ENCODE data around the gene PPP1R1B. TPM values are rescaled to one million over a fixed set of nuclear protein-coding genes. Genes with fewer than 3 reads are reported as not detected.

The PPP1R1B gene
- polyA plus RNA-seq, 2 donors: 0.43 to 1.2 TPM

DNA sequence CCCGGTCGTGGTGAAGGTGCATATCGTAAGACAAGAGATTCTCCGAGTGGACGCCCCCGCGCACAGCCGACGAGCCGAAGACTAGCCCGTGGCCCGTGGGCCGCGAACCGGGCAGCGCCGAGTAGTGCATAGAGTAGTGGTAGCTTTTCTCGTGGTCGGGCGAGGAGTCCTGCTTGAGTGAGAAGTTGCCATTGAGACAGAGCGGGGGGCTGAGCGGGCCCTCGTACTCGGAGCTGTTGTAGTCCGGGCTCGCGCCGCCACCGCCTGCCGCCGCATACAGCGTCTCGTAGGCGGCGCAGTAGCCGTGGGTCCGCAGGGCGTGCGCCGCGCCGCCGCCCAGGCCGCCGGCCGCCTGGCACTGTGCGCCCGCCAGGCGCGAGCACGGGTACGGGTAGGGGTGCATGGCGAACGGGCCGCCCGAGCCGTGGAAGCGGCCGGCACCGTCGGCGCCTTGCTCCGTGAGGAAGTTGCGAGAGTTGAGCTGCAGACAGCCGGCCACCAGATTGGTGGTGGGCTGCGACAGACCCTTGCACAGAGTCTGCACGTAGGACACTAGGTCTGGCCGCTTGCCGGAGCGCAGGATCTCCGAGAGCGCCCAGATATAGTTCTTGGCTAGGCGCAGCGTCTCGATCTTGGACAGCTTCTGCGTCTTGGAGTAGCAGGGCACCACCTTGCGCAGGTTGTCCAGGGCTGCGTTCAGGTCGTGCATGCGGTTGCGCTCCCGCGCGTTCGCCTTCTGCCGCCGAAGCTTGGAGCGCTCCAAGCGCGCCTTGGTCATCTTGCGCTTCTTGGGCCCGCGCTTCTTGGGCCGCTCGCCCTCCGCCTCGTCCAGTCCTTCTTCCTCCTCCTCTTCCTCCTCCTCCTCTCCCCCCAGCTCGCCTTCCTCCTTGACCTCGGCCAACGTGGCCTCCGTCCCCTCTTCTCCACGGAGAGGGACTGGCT is 21.0 kb upstream of the PPP1R1B start:
- Histone ChIP-seq H3K27me3 (ENCODE audit: control insufficient read depth in 1 of 2, insufficient read depth in 2 of 2, low read length in 2 of 2) (peaks cover 2 to 32% of the 10 kb centered on the region in 2 donors), H3K27ac (ENCODE audit: low read depth in 2 of 2, low read length in 1 of 2) (no peak overlapping the region), H3K9me3 (ENCODE audit: control insufficient read depth in 2 of 2, insufficient read depth in 1 of 2, low read depth in 1 of 2, low read length in 1 of 2) (peaks cover 0 to 2% of the 10 kb centered on the region in 2 donors), H3K36me3 (ENCODE audit: control insufficient read depth in 2 of 2, insufficient read depth in 2 of 2, low read length in 1 of 2) (no peaks in the 10 kb centered on the region), H3K4me1 (ENCODE audit: control insufficient read depth in 2 of 2, insufficient read depth in 2 of 2, low read length in 1 of 2) (peaks cover 11 to 16% of the 10 kb centered on the region in 2 donors), H3K4me3 (ENCODE audit: low read depth in 1 of 2, low read length in 2 of 2) (peak overlapping the region in 1 of 2 donors; percentile 23)
- 2% methylated on average over 101 to 102 of the region's 102 CpGs for WGBS, 2 donors

DNA sequence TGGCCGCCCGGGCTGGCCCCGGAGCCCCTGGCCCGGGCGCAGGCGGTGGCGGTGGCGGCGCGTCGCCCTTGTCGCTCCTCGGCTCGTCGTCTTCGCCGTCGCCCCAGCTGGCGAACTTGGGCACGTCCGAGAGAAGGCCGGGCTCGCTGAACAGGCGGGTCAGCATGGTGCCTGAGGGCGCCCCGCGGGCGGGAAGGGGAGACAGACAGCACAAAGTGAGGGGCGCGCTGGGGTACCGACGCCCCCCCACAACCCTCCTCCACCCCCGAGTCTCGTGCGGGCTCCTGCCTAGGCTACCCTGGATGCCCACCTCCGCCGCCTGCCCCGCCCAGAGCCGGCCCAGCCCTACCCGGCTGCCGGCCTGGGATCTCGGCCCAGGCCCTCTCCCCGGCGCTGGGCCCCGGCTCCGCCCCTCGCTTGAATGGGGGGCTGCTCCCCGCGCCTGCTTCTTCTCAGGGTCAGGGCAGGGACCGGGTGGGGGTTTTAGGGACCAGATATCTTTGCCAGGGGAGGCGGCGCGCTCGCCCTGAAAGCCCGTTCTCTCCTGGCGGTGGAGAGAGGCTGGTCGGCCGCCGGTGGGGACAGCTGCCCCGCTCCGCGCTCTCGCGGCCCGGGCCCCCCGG is 20.2 kb upstream of the PPP1R1B start:
- Histone ChIP-seq H3K27me3 (ENCODE audit: control insufficient read depth in 1 of 2, insufficient read depth in 2 of 2, low read length in 2 of 2) (peaks cover 2 to 30% of the 10 kb centered on the region in 2 donors), H3K4me3 (ENCODE audit: low read depth in 1 of 2, low read length in 2 of 2) (peak overlapping the region in 1 of 2 donors; percentile 23)
- WGBS, 2 donors: 1 to 2% methylated on average over 44 to 66 of the region's 66 CpGs

DNA sequence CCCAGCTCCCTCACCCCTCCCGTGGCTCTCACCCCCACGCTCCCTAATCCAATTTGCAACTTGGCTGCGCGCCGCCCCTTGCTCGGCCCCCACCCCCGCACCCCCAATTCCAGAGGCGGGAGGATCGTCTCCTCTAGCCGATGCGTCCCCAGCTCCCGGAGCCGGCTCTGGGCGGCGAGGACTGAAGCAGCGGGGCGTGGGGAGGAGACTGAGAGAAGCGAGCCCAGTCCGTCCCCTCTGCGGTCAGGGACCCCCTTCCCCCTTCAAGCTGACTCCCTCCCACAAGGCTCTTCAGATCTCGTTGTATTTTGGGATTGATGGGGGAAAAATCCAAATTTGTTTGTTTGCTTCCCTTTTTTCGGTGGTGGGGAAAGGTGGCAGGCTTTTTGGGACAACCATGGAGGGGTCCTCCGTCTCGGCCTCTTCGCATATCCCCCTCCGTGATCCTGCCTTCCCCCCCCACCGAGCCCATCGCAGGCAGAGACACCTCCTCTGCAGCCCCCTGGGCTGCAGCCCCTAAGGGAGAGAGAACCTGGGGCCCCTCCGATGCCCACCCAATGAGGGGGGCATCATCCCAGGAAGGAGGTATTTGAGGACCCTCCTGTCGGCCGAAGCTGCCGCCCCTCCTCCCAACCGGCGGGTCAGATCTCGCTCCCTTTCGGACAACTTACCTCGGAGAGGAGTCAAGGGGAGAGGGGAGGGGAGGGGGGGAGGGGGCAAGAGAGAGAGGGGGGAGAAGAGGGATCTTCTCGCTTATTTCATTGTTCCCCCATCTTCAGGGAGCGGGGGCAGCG is 19.5 kb upstream of the PPP1R1B start:
- H3K27me3 ChIP-seq (ENCODE audit: control insufficient read depth in 1 of 2, insufficient read depth in 2 of 2, low read length in 2 of 2): peaks cover 2 to 30% of the 10 kb centered on the region in 2 donors
- WGBS, 2 donors: 2 to 3% methylated on average over 34 to 40 of the region's 40 CpGs
- peaks cover 0 to 2% of the 10 kb centered on the region in 2 donors for H3K9me3 ChIP-seq (ENCODE audit: control insufficient read depth in 2 of 2, insufficient read depth in 1 of 2, low read depth in 1 of 2, low read length in 1 of 2)
- no peaks in the 10 kb centered on the region for H3K36me3 ChIP-seq (ENCODE audit: control insufficient read depth in 2 of 2, insufficient read depth in 2 of 2, low read length in 1 of 2)
- H3K27ac ChIP-seq (ENCODE audit: low read depth in 2 of 2, low read length in 1 of 2): no peak overlapping the region
- peaks cover 11 to 16% of the 10 kb centered on the region in 2 donors for H3K4me1 ChIP-seq (ENCODE audit: control insufficient read depth in 2 of 2, insufficient read depth in 2 of 2, low read length in 1 of 2)
- peak overlapping the region in 1 of 2 donors; percentile 23 for H3K4me3 ChIP-seq (ENCODE audit: low read depth in 1 of 2, low read length in 2 of 2)

More for the DNA sequence above, 20.2 kb upstream of the PPP1R1B start:
- Histone ChIP-seq H3K4me1 (ENCODE audit: control insufficient read depth in 2 of 2, insufficient read depth in 2 of 2, low read length in 1 of 2) (peaks cover 11 to 16% of the 10 kb centered on the region in 2 donors), H3K27ac (ENCODE audit: low read depth in 2 of 2, low read length in 1 of 2) (no peak overlapping the region), H3K36me3 (ENCODE audit: control insufficient read depth in 2 of 2, insufficient read depth in 2 of 2, low read length in 1 of 2) (no peaks in the 10 kb centered on the region), H3K9me3 (ENCODE audit: control insufficient read depth in 2 of 2, insufficient read depth in 1 of 2, low read depth in 1 of 2, low read length in 1 of 2) (peaks cover 0 to 2% of the 10 kb centered on the region in 2 donors)

DNA sequence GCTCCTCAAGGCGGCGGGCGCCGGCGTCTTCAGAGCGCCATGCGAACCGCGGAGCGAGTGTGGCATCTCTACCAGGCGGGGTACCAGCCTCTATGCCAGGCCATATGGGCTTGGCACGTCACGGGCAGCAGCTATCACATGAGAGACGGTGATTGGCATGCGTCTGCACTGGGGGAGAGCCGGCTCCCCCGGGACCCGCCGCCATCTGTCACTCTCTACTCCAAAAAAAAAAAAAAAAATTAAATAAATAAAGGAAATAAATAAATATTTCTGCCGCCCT is 19.0 kb upstream of the PPP1R1B start, which contains the start of gene NEUROD2:
TSS of gene NEUROD2 (minus strand) at position 70 of the 280 bp plus-strand sequence. CDS start 1,321 bp downstream, outside the sequence.
- 5 to 9% methylated on average over 20 of the region's 20 CpGs for WGBS, 2 donors
- Histone ChIP-seq H3K9me3 (ENCODE audit: control insufficient read depth in 2 of 2, insufficient read depth in 1 of 2, low read depth in 1 of 2, low read length in 1 of 2) (peaks cover 0 to 2% of the 10 kb centered on the region in 2 donors), H3K27ac (ENCODE audit: low read depth in 2 of 2, low read length in 1 of 2) (no peak within 1 kb of the TSS), H3K27me3 (ENCODE audit: control insufficient read depth in 1 of 2, insufficient read depth in 2 of 2, low read length in 2 of 2) (peaks cover 2 to 30% of the 10 kb centered on the region in 2 donors), H3K36me3 (ENCODE audit: control insufficient read depth in 2 of 2, insufficient read depth in 2 of 2, low read length in 1 of 2) (no peaks in the 10 kb centered on the region), H3K4me1 (ENCODE audit: control insufficient read depth in 2 of 2, insufficient read depth in 2 of 2, low read length in 1 of 2) (peaks cover 11 to 16% of the 10 kb centered on the region in 2 donors), H3K4me3 (ENCODE audit: low read depth in 1 of 2, low read length in 2 of 2) (peak within 1 kb of the TSS in 1 of 2 donors; percentile 23)

DNA sequence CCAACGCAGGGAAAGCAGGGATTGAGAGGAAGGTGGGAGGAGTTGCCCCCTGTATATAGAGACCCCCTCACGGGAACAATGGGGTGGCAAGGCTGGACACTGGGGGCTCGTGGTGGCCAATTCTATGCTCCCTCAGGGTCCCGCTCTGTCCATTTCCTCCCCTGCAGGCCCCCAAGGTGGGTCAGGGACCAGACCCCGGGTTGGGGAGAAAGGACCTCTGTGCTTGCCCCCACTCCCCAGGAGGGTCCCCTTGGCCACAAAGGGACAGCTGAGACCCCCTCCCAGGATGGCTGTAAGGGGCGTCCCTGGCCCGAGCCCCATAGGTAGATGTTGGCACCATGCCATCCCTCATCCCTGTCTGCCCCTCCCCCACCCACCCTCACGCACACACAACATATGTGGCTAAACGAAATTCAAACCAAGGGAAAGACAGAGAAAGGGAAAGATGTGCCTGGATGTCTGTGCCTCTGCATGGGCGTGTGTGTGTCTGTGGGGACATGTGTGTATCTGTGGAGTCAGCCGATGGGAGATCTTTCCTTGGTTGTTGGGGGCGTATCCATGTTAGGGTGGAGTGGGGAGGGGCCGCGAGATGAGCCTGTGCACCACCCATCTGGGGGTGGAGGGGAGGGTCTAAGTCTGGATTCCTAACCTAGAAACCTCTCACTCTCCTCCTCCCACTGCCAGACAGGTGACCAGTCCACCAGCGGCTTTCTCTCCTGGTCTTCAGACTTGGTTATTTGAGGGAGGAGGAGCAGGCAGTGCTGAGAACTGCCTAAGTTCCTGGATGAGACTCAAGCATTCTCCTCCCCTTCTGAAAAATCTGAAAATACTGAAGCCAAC is 18.4 kb upstream of the PPP1R1B start:
- peaks cover 11 to 16% of the 10 kb centered on the region in 2 donors for H3K4me1 ChIP-seq (ENCODE audit: control insufficient read depth in 2 of 2, insufficient read depth in 2 of 2, low read length in 1 of 2)
- H3K27me3 ChIP-seq (ENCODE audit: control insufficient read depth in 1 of 2, insufficient read depth in 2 of 2, low read length in 2 of 2): peaks cover 2 to 30% of the 10 kb centered on the region in 2 donors
- H3K9me3 ChIP-seq (ENCODE audit: control insufficient read depth in 2 of 2, insufficient read depth in 1 of 2, low read depth in 1 of 2, low read length in 1 of 2): peaks cover 0 to 2% of the 10 kb centered on the region in 2 donors
- 15 to 19% methylated on average over 15 of the region's 15 CpGs for WGBS, 2 donors
- H3K27ac ChIP-seq (ENCODE audit: low read depth in 2 of 2, low read length in 1 of 2): no peak overlapping the region
- H3K36me3 ChIP-seq (ENCODE audit: control insufficient read depth in 2 of 2, insufficient read depth in 2 of 2, low read length in 1 of 2): no peaks in the 10 kb centered on the region
- no peak overlapping the region for H3K4me3 ChIP-seq (ENCODE audit: low read depth in 1 of 2, low read length in 2 of 2)

DNA sequence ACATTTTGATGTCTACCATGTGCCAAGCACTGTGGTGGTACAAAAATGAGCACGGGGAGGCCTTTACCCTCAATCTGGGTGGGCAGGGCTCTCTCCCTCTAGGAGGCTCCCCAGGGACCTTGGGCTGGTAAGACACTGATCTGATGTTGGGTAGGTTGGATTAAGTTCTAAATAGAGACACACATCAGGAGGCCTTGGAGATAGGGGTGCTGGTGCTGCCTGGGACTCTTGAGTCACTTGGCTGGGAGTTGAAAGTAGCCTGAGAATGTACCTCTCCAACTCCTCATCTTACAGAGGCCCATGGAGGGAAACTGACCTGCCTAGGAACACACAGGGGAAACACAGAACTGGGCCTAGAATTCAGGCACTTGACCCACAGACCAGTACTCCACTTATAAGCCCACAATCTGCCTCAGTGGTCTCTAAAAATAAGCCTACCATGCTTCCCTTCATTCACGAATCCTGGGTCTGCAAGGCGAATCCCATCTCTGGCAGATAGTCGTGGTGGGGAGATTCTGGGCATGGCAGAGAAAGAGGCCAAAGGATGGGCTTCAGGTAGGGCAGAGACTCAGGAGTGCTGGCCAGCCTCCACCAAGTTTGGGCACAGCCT is 17.2 kb upstream of the PPP1R1B start:
- Histone ChIP-seq H3K36me3 (ENCODE audit: control insufficient read depth in 2 of 2, insufficient read depth in 2 of 2, low read length in 1 of 2) (no peaks in the 10 kb centered on the region), H3K4me1 (ENCODE audit: control insufficient read depth in 2 of 2, insufficient read depth in 2 of 2, low read length in 1 of 2) (peaks cover 9 to 16% of the 10 kb centered on the region in 2 donors), H3K27me3 (ENCODE audit: control insufficient read depth in 1 of 2, insufficient read depth in 2 of 2, low read length in 2 of 2) (peaks cover 2 to 23% of the 10 kb centered on the region in 2 donors), H3K27ac (ENCODE audit: low read depth in 2 of 2, low read length in 1 of 2) (no peak overlapping the region), H3K4me3 (ENCODE audit: low read depth in 1 of 2, low read length in 2 of 2) (no peak overlapping the region), H3K9me3 (ENCODE audit: control insufficient read depth in 2 of 2, insufficient read depth in 1 of 2, low read depth in 1 of 2, low read length in 1 of 2) (peaks cover 0 to 2% of the 10 kb centered on the region in 2 donors)
- 85 to 89% methylated on average over 4 of the region's 4 CpGs for WGBS, 2 donors

DNA sequence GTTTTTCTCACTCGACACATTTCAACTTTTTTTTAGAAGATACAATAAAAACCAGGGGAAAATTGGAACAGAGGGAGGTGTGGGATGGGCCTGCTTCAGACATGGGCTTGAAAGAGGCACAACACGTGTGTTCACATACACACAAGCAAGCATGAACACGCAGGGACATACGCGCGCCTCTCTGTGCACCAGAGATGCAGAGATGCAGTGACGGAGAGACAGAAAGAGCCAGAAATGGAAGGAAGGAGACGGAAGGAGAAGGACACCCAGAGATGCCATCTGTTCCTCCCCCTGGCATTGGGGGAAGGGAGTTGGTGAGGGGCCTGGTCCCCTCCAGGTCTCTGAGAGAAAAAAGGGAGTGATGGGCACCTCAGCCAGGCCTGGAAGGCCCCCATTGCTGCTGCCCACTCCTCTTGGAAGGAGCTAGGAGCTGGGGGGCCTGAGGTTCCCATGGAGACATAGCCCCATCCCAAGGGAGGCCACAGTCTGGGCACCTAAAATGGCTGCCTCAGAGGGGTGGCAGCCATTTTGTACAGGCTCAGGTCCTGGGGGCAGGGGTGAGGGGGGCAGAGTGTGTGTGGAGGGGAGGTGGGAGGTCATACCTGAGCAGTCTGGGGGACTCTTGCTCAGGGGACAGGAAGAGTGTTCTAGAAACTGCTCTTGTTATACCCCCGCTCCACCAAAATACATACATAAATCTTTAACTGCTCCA is 15.2 kb upstream of the PPP1R1B start:
- Histone ChIP-seq H3K9me3 (ENCODE audit: control insufficient read depth in 2 of 2, insufficient read depth in 1 of 2, low read depth in 1 of 2, low read length in 1 of 2) (no peaks in the 10 kb centered on the region), H3K27me3 (ENCODE audit: control insufficient read depth in 1 of 2, insufficient read depth in 2 of 2, low read length in 2 of 2) (peaks cover 2 to 9% of the 10 kb centered on the region in 2 donors), H3K4me1 (ENCODE audit: control insufficient read depth in 2 of 2, insufficient read depth in 2 of 2, low read length in 1 of 2) (peaks cover 0 to 3% of the 10 kb centered on the region in 2 donors), H3K36me3 (ENCODE audit: control insufficient read depth in 2 of 2, insufficient read depth in 2 of 2, low read length in 1 of 2) (no peaks in the 10 kb centered on the region), H3K4me3 (ENCODE audit: low read depth in 1 of 2, low read length in 2 of 2) (no peak overlapping the region), H3K27ac (ENCODE audit: low read depth in 2 of 2, low read length in 1 of 2) (no peak overlapping the region)
- WGBS, 2 donors: 56 to 68% methylated on average over 9 of the region's 9 CpGs

DNA sequence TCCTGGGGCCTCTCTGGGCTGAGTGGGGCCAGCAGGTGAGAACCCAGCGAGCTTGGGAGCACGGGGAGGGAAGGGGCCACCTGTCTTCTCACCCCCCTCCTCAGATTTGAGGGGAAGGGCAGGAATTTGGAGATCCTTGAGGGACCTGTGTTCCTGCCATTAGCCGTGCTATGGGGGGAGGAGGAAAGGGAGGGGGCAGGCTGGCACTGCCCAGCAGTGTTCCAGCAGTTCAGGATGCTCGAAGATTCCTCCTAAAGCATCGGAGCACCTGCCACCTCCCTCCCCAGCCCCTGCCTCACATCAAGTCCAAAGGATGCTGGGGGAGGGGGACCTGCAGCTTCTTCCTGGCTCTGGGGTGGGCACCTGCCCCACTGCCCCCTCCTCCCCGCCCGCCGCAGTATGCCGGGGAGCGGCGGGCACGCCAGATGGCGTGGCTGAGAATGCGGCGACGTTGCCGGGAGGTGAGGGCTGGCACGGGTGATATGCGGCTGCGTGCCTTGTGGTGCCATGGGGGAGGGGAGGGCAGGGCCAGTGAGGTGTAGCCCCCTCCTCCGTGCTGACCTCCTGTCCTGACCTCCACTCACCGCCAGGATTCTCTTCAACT is 14.4 kb upstream of the PPP1R1B start:
- Histone ChIP-seq H3K27ac (ENCODE audit: low read depth in 2 of 2, low read length in 1 of 2) (no peak overlapping the region), H3K4me1 (ENCODE audit: control insufficient read depth in 2 of 2, insufficient read depth in 2 of 2, low read length in 1 of 2) (no peaks in the 10 kb centered on the region), H3K4me3 (ENCODE audit: low read depth in 1 of 2, low read length in 2 of 2) (no peak overlapping the region), H3K36me3 (ENCODE audit: control insufficient read depth in 2 of 2, insufficient read depth in 2 of 2, low read length in 1 of 2) (no peaks in the 10 kb centered on the region), H3K9me3 (ENCODE audit: control insufficient read depth in 2 of 2, insufficient read depth in 1 of 2, low read depth in 1 of 2, low read length in 1 of 2) (no peaks in the 10 kb centered on the region), H3K27me3 (ENCODE audit: control insufficient read depth in 1 of 2, insufficient read depth in 2 of 2, low read length in 2 of 2) (peaks cover 2% of the 10 kb centered on the region in 2 donors)
- 65 to 73% methylated on average over 21 to 22 of the region's 22 CpGs for WGBS, 2 donors
